Osteocyte (in vitro differentiated cells): ENCODE measurements around the gene OR1K1. TPM values are rescaled to one million over a fixed set of nuclear protein-coding genes. Genes with fewer than 3 reads are reported as not detected.

ENCODE experiments used
- DNase-seq: peaks from one replicate; pipeline ENCODE4 v3.0.0; 2021; ENCODE audit warnings: mixed read lengths; ENCODE audit not compliant: unreplicated experiment; ENCODE audit errors: extremely low spot score
- H3K27ac Mint-ChIP-seq: one replicate; pipeline ENCODE4 v1.8.0; 2021; ENCODE audit warnings: mild to moderate bottlenecking, mixed read lengths; ENCODE audit not compliant: unreplicated experiment
- H3K27me3 Mint-ChIP-seq: one replicate; pipeline ENCODE4 v1.8.0; 2021; ENCODE audit warnings: mixed read lengths; ENCODE audit not compliant: unreplicated experiment
- H3K36me3 Mint-ChIP-seq: one replicate; pipeline ENCODE4 v1.8.0; 2021; ENCODE audit warnings: mixed read lengths; ENCODE audit not compliant: unreplicated experiment
- H3K4me1 Mint-ChIP-seq: one replicate; pipeline ENCODE4 v1.8.0; 2021; ENCODE audit warnings: mixed read lengths; ENCODE audit not compliant: unreplicated experiment
- H3K4me3 Mint-ChIP-seq: one replicate; pipeline ENCODE4 v1.8.0; 2021; ENCODE audit warnings: mild to moderate bottlenecking, moderate library complexity, mixed read lengths; ENCODE audit not compliant: unreplicated experiment
- H3K9me3 Mint-ChIP-seq: one replicate; pipeline ENCODE4 v1.8.0; 2021; ENCODE audit warnings: mixed read lengths; ENCODE audit not compliant: unreplicated experiment
- CTCF ChIP-seq: fragments of 200-600 bp; sonication (generic); IDR thresholded peaks from 2 replicates; pipeline ENCODE4 v1.5.0; 2021; ENCODE audit warnings: antibody characterized with exemption, mild to moderate bottlenecking, moderate library complexity
- long read RNA-seq: library from polyadenylated mRNA; unstranded; transcript quantifications from one replicate; pipeline ENCODE4 v2.0.0, GENCODE V29; 2021
- total RNA-seq: library from RNA; stranded (reverse); gene quantifications from 2 replicates; pipeline ENCODE4 v1.2.1, GENCODE V29; 2021

The OR1K1 gene
- not detected in 2 replicates for total RNA-seq
- long read RNA-seq, result 0 reads

GRCh38 chr9:122800066-122801060, at the start of gene OR1K1:
OR1K1 (plus strand) TSS chr9:122800123; CDS start chr9:122800123, 0 bp downstream.
- Mint-ChIP-seq H3K27ac (no peak within 1 kb of the TSS), H3K9me3 (no peaks in the 10 kb centered on the region), H3K36me3 (no peaks in the 10 kb centered on the region), H3K27me3 (peaks cover 20% of the 10 kb centered on the region), H3K4me3 (no peak within 1 kb of the TSS), H3K4me1 (no peaks in the 10 kb centered on the region)
- no peak for TF ChIP-seq CTCF
- no peak for DNase-seq

- peaks cover 27% of the 10 kb centered on the region for H3K9me3 Mint-ChIP-seq
- no peak for DNase-seq
- no peak for TF ChIP-seq CTCF
- no peak overlapping the region for H3K4me3 Mint-ChIP-seq
- no peak overlapping the region for H3K27ac Mint-ChIP-seq
- peaks cover 19% of the 10 kb centered on the region for H3K27me3 Mint-ChIP-seq
- no peaks in the 10 kb centered on the region for H3K4me1 Mint-ChIP-seq
- no peaks in the 10 kb centered on the region for H3K36me3 Mint-ChIP-seq
Measured at GRCh38 chr9:122754825-122755224, 45.1 kb upstream of the OR1K1 start.

GRCh38 chr9:122767817-122768216, 32.1 kb upstream of the OR1K1 start:
- no peak for DNase-seq
- Mint-ChIP-seq H3K27ac (no peak overlapping the region), H3K9me3 (peaks cover 31% of the 10 kb centered on the region), H3K36me3 (no peaks in the 10 kb centered on the region), H3K4me1 (no peaks in the 10 kb centered on the region), H3K27me3 (peaks cover 15% of the 10 kb centered on the region), H3K4me3 (no peak overlapping the region)
- TF ChIP-seq CTCF, result no peak

- Mint-ChIP-seq H3K4me1 (no peaks in the 10 kb centered on the region), H3K27me3 (peaks cover 17% of the 10 kb centered on the region), H3K4me3 (no peak overlapping the region), H3K9me3 (peaks cover 5% of the 10 kb centered on the region), H3K36me3 (no peaks in the 10 kb centered on the region), H3K27ac (no peak overlapping the region)
- DNase-seq, result no peak
- no peak for TF ChIP-seq CTCF
Measured at GRCh38 chr9:122777052-122777451, 22.9 kb upstream of the OR1K1 start.

- peaks cover 2% of the 10 kb centered on the region for H3K9me3 Mint-ChIP-seq
- no peaks in the 10 kb centered on the region for H3K36me3 Mint-ChIP-seq
- H3K4me1 Mint-ChIP-seq, result no peaks in the 10 kb centered on the region
- TF ChIP-seq CTCF, result no peak
- H3K27me3 Mint-ChIP-seq, result peaks cover 20% of the 10 kb centered on the region
- H3K4me3 Mint-ChIP-seq, result no peak overlapping the region
- no peak overlapping the region for H3K27ac Mint-ChIP-seq
- no peak for DNase-seq
Measured at GRCh38 chr9:122777935-122778627, 21.8 kb upstream of the OR1K1 start.
